GM19395 (cell line): ENCODE data around the gene KIF17.
"Not testable (repeated sequence)": the region's sequence is repeated elsewhere in the genome, so short reads cannot be mapped to it uniquely, and the experiment has no call there.

Experiments
- ATAC-seq: cut with Tn5 transposase; IDR thresholded peaks from one replicate; pipeline ENCODE4 v1.9.1; 2021; ENCODE audit warnings: mild to moderate bottlenecking, moderate library complexity; ENCODE audit not compliant: unreplicated experiment

Gene KIF17

DNA sequence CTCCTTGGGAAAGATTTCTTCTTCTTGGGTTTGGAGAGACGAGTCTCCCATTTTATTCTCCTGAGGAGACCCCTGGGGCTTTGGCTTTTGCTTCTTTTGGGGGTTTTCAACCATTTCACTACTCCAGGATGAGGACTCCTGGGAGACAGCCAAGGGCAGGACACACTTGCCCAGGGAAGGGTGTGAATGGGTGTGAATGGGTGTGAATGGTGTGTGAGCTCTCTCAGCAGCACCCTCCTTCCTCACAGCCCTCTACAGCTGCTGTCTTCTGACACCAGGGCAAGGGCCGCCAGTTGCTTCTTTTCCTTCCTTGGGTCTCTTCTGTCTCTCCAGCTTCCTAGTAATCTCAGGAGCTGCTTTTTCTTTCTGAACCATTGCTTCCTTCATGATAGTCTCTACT, 24.2 kb downstream of the KIF17 start:
- no peak for ATAC-seq

DNA sequence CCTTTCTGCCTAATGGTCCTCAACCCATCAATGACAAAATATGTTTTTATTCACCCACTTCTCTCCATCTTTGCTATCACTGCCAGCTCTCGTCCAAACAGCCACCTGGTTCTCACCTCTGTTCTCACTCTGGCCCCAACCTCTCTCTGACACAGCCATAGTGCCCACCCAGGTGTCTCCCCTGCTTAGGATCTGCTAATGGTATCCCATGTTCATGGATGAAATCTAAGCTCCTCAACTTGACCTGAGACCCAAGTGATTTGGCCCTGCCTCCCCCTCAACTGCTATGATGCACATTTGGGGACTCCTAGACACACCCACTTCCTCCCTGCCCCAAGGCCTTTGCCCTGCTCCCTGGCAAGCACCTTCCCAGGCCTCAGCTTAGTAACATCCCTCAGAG, 25.9 kb downstream of the KIF17 start:
- no peak for ATAC-seq

DNA sequence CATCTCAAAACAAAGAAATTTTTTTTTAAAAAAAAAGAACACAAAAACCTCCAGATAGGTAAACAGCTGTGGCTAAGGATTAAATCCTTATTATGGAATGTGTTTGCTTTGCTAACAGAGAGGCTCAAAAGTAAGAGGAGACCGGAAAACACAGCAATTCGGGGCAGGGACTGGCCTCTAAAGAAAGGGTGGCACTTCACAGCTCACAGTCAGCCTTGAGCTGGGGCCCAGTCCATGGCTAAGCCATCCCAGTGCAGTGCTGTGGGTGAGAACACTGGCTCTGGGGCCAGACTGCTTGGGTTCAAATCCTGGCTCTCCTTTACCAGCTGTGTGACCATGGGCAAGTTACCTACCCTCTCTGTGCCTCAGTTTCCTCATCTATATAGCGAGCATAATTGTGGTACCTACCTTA, 28.2 kb downstream of the KIF17 start:
- no peak for ATAC-seq

DNA sequence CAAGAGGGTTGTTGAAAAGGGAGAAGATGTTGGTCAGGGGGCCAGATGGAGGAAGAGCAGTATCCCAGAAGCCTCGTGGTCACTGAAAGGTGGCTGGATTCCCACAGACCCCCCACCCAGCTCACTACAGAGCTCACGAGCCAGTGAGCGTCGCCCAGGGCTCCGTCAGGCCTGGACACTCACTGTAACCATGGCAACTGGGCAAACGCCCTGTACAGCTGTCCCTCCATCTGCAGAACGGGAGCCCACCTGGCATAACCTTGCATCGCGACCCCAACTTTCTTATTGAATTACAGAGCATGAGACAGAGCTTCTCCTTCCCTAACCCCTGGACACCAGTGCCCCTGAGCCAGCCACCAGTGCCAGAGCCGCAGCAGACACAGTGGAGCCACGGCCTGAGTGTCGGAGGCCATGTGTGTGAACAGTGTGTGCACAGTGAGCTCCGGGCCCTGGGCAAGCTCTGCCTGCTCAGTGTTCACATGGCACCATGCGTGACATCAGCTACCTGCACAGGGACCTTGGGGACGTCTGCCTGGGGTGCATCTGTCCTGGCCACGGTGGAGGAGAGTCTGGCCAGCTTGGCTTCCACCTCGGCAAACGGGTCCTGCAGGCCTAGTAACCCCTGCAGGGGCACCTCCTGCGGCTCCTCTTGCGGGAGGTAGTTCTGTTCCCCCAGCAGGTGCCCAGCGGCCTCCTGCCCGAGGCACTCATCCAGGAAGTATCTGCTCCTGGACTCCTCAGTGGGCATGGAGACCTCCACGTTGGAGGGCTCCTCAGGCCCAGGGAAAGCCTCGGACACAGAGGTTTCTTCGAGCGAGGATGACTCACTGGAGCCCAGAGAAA, 30.7 kb downstream of the KIF17 start:
- ATAC-seq: no peak

DNA sequence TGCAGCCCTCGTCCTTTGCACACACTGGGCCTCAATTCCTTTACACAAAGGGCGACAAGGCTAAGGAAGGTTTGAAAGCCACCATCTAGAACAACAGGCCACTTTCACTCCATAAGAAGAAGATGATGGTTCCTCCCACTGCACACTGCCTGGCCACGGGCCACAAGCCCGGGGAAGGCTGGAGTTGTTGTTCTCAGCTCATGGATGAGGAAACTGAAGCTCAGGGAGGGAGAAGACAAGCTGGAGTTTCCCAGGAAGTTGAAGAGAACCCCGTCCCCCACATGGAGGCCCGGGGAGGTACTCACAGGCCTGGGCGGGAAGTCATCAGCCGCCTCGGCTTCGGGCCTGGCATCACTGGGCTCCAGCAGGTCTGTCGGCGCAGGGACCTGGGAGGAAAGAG, 32.1 kb downstream of the KIF17 start:
- no peak for ATAC-seq

DNA sequence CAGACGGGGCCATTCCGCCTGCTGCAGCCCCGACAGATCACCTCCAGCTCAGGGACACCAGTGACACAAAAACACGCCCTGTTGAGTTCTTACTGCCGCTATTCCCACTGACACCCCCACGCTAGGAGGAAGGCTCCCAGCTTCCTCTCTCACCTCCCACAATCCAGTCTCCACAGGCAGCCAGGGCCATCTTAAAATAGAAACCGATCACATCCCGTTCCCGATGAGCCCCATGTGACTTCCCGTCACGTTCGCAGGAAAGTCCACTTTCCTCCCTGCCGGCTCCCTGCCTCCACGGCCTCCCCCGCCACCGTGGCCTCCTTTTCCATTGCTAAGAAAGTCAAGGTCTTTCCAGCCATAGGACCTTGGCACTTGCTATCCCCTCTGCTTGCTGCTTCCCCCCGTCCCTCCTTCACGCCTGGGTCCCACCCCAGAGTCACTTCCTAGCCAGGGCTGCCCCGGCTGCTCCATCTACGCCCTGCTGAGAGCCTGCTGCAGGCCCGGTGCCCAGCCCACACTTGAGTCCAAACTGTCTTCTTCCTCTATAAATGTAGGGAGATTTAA, 32.6 kb downstream of the KIF17 start:
- no peak for ATAC-seq

DNA sequence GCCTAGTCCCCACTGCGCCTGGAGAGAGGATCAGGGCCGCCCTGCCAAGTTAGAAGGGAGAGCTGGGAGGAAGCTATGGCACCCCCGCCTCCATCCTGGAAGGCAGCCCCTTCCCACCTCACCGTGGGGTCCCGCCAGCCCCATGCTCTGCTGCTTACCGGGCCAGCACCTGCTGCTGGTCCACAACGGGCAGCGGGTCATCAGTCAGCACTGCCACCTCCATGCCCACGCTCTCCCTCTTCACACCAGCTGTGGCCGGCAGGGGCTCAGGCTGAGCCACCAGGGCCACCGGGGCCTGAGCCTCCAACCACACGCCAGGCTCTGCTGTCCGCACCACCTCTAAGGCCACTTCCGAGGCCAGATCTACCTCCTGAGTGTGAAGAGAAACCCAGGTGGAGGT, 33.2 kb downstream of the KIF17 start:
- ATAC-seq: no peak

DNA sequence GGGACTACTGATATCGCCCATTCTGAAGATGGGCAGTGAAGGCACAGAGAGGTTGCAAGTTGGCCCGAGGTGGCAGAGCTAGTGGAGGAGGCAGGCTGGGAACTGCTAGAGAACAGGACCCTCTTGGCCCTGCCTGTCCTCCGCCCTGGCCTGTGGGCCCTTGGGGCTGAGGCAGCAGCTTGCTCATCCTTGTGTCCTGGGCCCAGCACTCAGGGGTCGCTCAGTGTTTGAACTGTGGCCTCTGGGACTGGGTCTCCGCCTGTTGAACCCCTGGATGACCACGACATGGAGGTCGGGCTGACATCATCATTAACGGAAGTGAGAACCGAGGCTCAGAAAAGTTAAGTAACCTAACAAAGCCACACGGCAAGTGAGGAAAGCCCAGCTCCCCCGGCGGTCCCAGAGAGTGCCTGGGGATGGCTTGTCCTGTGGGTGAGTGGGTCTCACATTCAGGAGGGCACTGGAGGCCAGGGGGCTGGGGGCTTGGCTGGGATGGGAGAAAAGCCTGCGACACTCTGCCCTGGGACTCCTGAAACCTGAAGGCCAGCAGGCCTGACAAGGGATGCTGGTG, 33.7 kb downstream of the KIF17 start:
- no peak for ATAC-seq

DNA sequence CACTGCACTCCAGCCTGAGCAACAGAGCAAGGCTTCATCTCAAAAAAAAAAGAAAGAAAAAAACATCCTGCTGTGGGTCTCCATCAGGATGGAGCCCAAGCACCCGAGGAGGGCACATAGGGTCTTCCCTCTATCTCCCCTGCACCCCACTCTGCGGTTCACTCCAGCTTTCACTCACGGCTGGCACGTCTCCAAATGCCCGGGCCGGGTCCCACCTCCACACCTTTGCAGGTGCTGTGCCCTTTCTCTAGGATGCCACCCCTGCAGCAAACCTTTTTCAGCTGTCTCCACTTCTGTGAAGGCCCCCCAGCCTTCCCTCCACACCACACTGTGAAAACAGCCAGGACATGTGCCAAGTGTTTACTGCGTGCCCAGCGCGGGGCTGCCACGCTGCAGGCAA, 34.2 kb downstream of the KIF17 start:
- ATAC-seq: no peak

DNA sequence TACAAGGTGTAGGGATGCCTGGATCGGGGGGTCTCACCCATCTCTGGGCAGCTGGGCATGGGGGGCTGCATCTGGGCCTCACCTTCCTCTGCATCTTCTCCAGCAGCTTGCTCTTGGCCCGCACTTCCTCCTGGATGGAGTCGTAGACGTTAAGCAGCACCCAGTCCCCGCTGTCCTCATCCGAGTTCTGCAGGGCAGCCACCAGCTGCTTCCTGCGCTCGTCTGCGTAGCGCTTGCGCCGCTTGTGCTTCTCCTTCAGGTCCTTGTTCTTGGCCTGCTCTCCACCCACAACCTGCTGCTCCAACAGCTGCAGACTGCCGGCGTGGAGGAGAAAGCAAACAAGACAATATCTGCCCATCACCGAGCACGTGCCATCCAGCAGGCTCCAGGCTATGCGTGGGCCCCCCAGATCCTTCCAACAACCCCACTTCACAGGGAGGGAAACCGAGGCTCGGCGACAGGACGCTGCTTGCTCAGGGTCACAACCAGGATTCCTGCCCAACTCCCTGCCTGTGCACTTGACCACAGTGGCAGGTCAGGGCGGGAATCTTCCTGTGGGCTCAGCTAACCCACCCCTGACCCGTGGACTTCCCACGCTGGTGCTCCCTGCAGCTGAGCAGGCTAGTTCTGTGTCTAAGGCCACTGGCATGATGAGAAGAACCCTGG, 35.1 kb downstream of the KIF17 start:
- ATAC-seq: no peak

DNA sequence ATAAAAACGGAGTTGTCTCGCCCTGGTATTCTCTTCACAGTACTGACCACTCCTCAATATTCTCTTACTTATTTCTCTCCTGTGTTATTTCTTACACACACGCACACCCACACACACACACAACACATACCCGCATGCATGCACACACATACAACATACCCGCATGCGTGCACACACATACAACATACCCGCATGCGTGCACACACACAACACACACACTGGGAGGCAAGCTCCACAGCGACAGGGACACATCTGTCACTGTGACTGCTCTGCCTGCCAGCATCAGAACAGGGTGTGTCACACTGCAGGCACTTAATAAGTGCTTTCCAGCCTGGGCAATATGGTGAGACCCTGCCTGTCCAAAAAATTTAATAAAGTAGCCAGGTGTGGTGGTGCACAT, 35.8 kb downstream of the KIF17 start:
- ATAC-seq: no peak

DNA sequence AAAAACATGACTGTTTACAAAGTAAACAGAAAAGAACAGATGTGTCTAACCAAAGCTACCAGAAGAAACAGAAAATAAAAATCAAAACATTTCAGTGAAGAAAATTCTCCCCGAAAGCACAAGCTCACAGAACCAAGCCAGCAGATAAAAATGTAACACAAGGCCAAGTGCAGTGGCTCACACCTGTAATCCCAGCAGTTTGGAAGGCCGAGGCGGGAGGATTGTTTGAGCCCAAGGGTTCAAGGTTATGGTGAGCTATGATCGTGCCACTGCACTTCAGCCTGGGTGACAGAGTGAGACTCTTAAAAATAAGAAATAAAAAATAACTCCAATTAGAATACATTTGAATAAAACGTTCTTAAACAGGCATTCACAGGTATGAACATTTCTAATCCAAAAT, 37.5 kb downstream of the KIF17 start:
- no peak for ATAC-seq

DNA sequence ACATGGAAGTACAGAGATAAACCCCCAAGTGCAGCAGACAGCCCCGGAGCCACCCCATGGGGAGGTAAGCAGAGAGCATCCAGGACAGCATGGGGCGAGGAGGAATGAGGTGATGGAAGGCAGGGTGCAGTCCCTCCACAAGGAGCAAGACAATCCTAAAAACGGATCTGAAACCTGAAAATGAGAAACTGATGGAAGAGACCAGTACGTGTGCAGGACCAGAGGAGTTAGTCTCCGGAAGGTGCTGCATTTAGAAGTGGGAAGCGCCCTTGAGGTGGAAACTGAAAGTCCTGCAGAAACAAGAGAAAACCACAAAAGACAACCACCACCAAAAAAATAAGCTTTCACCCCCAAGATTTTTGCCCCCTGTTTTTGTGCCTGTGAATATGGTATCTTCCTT, 39.2 kb downstream of the KIF17 start:
- ATAC-seq: no peak

DNA sequence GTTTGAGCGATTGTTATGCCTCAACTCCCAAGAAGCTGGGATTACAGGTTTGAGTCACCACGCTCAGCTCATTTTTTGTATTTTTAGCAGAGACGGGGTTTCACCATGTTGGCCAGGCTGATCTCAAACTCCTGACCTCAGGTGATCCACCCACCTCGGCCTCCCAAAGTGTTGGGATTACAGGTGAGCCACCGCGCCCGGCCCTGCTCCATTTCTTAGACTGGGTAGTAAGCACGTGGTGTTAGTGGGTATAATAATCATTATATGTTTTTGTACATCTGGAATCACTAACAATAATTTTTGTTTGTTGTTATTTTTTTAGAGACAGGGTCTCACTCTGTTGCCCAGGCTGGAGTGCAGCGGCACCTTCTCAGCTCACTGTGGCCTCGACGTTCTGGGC, 44.2 kb downstream of the KIF17 start:
- ATAC-seq: not testable (repeated sequence)

DNA sequence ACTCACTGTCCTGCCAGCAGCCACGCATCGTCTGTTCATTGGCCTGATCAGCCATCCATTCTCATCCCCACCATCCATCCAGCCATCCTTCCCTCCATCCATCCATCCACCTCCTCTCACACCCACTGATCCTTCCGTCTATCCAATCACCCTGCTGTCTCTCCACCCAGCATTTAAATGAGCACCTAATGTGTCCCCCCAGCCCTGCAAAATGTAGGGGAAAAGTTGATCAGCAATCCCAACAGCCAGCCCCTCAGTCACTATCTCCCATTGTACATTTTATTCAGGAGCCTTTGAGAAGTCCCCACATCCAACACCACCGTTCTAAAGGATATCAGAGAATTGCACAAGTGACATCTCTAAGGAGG, 45.6 kb downstream of the KIF17 start:
- no peak for ATAC-seq

DNA sequence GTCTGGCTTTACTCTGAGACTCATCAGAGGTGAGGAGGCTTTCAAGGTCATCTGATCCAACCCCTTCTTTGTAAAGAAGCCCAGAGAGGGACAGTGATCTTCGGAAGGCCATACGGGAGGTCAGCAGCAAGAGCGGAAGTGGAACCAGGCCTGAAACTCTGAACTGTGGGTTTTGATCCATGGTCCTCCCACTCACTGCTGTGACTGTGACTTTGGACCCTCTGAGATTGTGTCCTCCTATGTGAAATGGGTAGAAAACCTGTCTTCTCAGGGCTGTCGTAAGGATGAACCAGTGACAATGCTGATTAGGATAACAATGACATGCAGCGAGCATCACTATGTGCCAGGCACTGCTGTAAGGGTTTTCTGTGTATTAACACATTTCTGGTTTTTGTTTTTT, 46.9 kb downstream of the KIF17 start:
- no peak for ATAC-seq

DNA sequence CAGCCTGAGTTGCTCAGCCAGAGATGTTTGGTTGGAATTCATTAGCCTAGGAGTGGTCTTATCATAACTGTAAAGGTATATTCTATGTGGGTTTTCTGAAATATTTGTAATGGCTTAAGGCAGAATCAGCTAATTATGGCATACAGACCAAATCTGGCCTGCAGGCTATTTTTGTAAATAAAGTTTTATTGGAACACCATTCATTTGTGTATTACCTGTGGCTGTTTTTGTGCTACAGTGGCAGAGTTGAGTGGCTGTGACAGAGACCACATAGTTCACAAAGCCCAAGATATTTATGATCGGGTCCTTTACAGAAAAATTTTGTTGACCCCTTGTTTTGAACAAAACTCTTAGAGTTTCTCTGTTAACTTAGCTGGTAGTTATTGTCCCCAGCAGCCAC, 49.2 kb downstream of the KIF17 start:
- no peak for ATAC-seq

DNA sequence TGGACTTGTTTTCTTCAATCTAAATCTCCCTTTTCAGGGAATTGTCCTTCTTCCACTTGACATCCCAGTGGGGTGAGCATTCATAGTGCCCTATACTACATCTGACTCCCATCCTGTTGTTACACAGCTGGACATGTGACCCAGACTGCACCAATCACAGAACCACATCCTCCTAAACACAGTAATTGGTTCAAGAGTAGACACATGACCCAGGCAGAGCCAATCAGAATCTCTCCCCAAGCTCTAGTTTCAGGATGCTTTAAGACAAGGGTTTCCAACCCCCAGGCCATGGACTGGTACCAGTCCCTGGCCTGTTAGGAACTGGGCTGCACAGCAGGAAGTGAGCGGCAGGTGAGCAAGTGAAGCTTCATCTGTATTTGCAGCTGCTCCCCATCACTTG, 51.0 kb downstream of the KIF17 start:
- ATAC-seq: no peak

DNA sequence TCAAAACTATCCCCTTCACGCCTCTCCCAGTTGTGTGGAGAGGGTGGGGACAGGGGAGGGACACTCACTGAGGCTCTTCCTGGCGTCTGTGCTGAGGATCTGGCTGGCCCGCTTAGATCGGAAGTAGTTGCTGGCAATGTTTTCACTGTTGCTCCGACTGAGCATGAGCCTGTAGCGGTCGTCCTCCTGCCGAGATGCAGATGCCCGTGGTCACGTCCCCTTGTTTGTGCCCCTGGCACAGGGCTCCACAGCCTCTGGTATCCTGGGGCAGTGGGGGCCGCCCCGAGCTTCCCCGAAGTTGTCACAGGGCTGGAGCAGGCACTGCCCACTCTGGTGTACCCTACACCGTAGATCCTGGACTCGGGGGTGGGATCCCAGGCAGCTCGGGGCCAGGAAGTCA, 51.7 kb downstream of the KIF17 start:
- ATAC-seq: no peak

DNA sequence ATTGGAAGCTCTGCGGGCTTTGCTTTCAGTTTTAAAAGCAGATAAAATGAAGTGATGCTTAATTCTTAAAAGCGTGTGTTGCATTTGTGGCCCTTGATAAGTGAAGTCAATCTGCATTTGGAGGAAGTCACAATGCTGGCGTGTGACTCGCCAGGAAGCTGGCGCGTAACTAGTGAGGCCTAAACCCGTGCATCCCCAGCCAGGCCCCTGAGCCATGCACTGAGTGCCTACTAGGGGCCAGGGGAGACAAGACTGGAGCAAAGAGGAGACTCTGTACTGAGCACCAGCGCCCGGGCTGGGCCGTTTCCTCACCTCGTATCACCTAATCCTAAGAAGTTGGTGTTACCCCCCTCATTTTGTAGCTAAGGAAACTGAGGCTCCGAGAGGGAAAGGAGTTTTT, 52.1 kb downstream of the KIF17 start:
- no peak for ATAC-seq

DNA sequence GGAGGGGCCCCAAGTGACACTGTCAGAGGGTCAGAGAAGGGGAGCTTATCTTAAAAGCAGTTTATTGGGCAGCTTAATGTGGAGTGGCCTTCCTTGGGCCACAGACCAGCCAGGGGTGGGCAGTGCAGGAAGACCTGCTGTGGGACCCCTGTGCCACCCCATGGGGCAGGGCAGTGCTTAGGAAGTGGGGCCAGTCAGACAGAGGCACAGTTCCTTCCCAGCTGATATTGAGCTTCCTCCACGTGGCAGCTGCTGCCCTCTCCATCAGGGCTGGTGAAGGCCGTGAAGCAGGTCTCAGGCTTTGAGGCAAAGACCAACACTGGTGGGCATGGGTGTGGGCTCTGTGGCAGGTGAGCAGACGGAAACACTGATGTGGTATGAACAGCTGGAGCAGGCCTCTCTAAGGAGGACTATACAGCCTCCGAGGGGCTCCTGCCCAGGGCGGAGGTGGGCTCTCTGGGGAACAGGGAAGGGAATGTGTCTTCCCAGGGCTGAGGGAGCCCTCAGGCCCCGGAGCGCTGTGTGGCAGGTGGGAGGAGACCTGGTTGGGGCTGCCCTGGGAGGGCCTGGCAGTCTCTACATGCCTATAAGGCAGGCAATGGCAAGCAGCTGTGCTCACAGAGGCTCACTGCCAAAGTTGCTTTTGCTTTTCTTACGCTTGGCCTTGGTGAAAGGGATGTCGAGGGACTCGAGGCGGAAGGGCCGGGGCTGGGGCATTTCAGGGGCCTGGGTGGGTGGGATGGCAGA, 53.7 kb downstream of the KIF17 start:
- ATAC-seq: no peak
